PFSK-1 (cell line): ENCODE results near the gene LYL1.

Experiments
- FOXP2 ChIP-seq: optimal IDR thresholded peaks from 2 replicates; pipeline ENCODE3; 2011; ENCODE audit warnings: borderline replicate concordance, control low read depth, inconsistent platforms; ENCODE audit not compliant: insufficient read depth; ENCODE audit errors: extremely low read length, extremely low read depth
- POLR2AphosphoS5 ChIP-seq: IDR thresholded peaks from 2 replicates; pipeline ENCODE4 v1.6.1; 2012; ENCODE audit warnings: low read depth, mild to moderate bottlenecking, control low read depth, low read length, moderate library complexity
- REST ChIP-seq, 2 experiments: IDR thresholded peaks; 2 replicates each; pipeline versions ENCODE4 v1.6.1 to v1.8.0; 2011 to 2012; ENCODE audit warnings: low read depth in 2 of 2, low read length in 2 of 2, control low read depth in 1 of 2, inconsistent platforms in 1 of 2, mild to moderate bottlenecking in 1 of 2, moderate library complexity in 1 of 2; ENCODE audit not compliant: insufficient read depth in 1 of 2
- SIN3A ChIP-seq: IDR thresholded peaks from 2 replicates; pipeline ENCODE4 v1.6.1; 2012; ENCODE audit warnings: mild to moderate bottlenecking, low read length, moderate library complexity, borderline replicate concordance; ENCODE audit not compliant: insufficient read depth
- TAF1 ChIP-seq: IDR thresholded peaks from 2 replicates; pipeline ENCODE4 v1.6.1; 2012; ENCODE audit warnings: low read length, control low read depth, borderline replicate concordance; ENCODE audit not compliant: insufficient read depth

Gene LYL1

GRCh38 chr19:13089139-13089856, 13.4 kb downstream of the LYL1 start:
- TF ChIP-seq POLR2AphosphoS5 (no peak), FOXP2 (no peak), SIN3A (no peak), REST (IDR thresholded peaks at IDR 0.05; ENCODE audit: insufficient read depth in 1 of 2, low read depth in 2 of 2, low read length in 2 of 2) (no peak), TAF1 (no peak)

- no peak for TF ChIP-seq REST (IDR thresholded peaks at IDR 0.05; ENCODE audit: insufficient read depth in 1 of 2, low read depth in 2 of 2, low read length in 2 of 2)
- TF ChIP-seq POLR2AphosphoS5, result no peak
- TF ChIP-seq SIN3A, result no peak
- TF ChIP-seq TAF1, result no peak
- no peak for TF ChIP-seq FOXP2
Observed at GRCh38 chr19:13087795-13088537, 14.7 kb downstream of the LYL1 start.

GRCh38 chr19:13087295-13087694, 15.4 kb downstream of the LYL1 start:
- TF ChIP-seq TAF1 (no peak), REST (IDR thresholded peaks at IDR 0.05; ENCODE audit: insufficient read depth in 1 of 2, low read depth in 2 of 2, low read length in 2 of 2) (no peak), FOXP2 (no peak), POLR2AphosphoS5 (no peak), SIN3A (no peak)

- TF ChIP-seq POLR2AphosphoS5 (no peak), REST (IDR thresholded peaks at IDR 0.05; ENCODE audit: insufficient read depth in 1 of 2, low read depth in 2 of 2, low read length in 2 of 2) (no peak), SIN3A (no peak), FOXP2 (no peak), TAF1 (no peak)
Observed at GRCh38 chr19:13086341-13086740, 16.3 kb downstream of the LYL1 start.
